Measurements from ENCODE around the gene TMEM51. TPM values are rescaled to one million over a fixed set of nuclear protein-coding genes. Genes with fewer than 3 reads are reported as not detected.

The TMEM51 gene
- total and polyA plus RNA-seq, 2 of the 13 experiments (the other 11 are each of a cell fraction or from before 2014, with no cell fraction given), result 12.2 to 22.3 TPM

- TF ChIP-seq ZBTB37 (CRISPR knock-in tag; IDR thresholded peaks at IDR 0.05) (no peak), ZC3H4 (CRISPR knock-in tag; IDR thresholded peaks at IDR 0.05; ENCODE audit: borderline replicate concordance) (no peak), ZNF549 (CRISPR knock-in tag; IDR thresholded peaks at IDR 0.05) (no peak), FOXC1 (CRISPR knock-in tag; IDR thresholded peaks at IDR 0.05; ENCODE audit: borderline replicate concordance) (peak; percentile 30; the same call in 1 of the 2 replicates), ZNF256 (CRISPR knock-in tag; conservative IDR thresholded peaks at IDR 0.05) (no peak), ZSCAN5A (CRISPR knock-in tag; IDR thresholded peaks at IDR 0.05; ENCODE audit: borderline replicate concordance) (no peak), MAFG (CRISPR knock-in tag; IDR thresholded peaks at IDR 0.05) (no peak), SIN3B (IDR thresholded peaks at IDR 0.05; ENCODE audit: low read length) (no peak), PAX8 (CRISPR knock-in tag; IDR thresholded peaks at IDR 0.05; ENCODE audit: borderline replicate concordance) (no peak), ZNF609 (CRISPR knock-in tag; IDR thresholded peaks at IDR 0.05; ENCODE audit: borderline replicate concordance) (no peak; the same call in 1 of the 2 replicates), HMGXB4 (CRISPR knock-in tag; IDR thresholded peaks at IDR 0.05; ENCODE audit: borderline replicate concordance in 1 of 2, low read depth in 1 of 2) (0 out of 4 replicates have a peak, but pooled peaks of 1 of the 2 experiments have one; percentile 21), SRY (CRISPR knock-in tag; IDR thresholded peaks at IDR 0.05) (no peak), SRF (IDR thresholded peaks at IDR 0.05; ENCODE audit: low read depth, low read length) (no peak), CEBPG (CRISPR knock-in tag; IDR thresholded peaks at IDR 0.05) (peak; percentile 61), ZNF652 (CRISPR knock-in tag; IDR thresholded peaks at IDR 0.05; ENCODE audit: borderline replicate concordance, low read depth) (no peak), ELK4 (CRISPR knock-in tag; IDR thresholded peaks at IDR 0.05; ENCODE audit: borderline replicate concordance) (no peak), TBX3 (IDR thresholded peaks at IDR 0.05; ENCODE audit: borderline replicate concordance) (no peak), NR2F2 (IDR thresholded peaks at IDR 0.05; ENCODE audit: borderline replicate concordance, low read depth) (0 out of 2 replicates have a peak, but pooled peaks have one; percentile 46), ZNF431 (CRISPR knock-in tag; IDR thresholded peaks at IDR 0.05; ENCODE audit: borderline replicate concordance, low read depth) (no peak; the same call in 1 of the 2 replicates)
These were observed 53.0 kb downstream of the TMEM51 start (continued) for GRCh38 chr1:15206418-15207030.
